Lung (tissue), 12 donors: ENCODE results near the gene PI16. TPM values are rescaled to one million over a fixed set of nuclear protein-coding genes. Genes with fewer than 3 reads are reported as not detected.
"Not testable (repeated sequence)": the region's sequence is repeated elsewhere in the genome, so short reads cannot be mapped to it uniquely, and the experiment has no call there.

Source experiments
- ATAC-seq: fragments of 200-7000 bp; cut with Tn5 transposase; one replicate; pipeline ENCODE4 v1.9.1; 2020; ENCODE audit warnings: moderate number of reproducible peaks; ENCODE audit not compliant: insufficient read depth, low FRiP score
- DNase-seq, 3 donors: peaks; one replicate each; pipeline ENCODE4 v3.0.0-alpha.2; 2013 to 2017
- H3K27ac ChIP-seq, 2 donors: one replicate each; pipeline ENCODE4 v1.5.1; 2013; ENCODE audit warnings: mild to moderate bottlenecking in 2 of 2, moderate library complexity in 2 of 2, control low read depth in 1 of 2, inconsistent platforms in 1 of 2, low read depth in 1 of 2, low read length in 1 of 2
- H3K27me3 ChIP-seq, 3 donors: one replicate each; pipeline ENCODE4 v1.5.1; 2013; ENCODE audit warnings: low read length in 2 of 3; ENCODE audit not compliant: control insufficient read depth in 3 of 3, insufficient read depth in 3 of 3
- H3K36me3 ChIP-seq, 4 donors: one replicate each; pipeline ENCODE4 v1.5.1; 2013; ENCODE audit warnings: low read length in 4 of 4, mild to moderate bottlenecking in 1 of 4, moderate library complexity in 1 of 4; ENCODE audit not compliant: control insufficient read depth in 4 of 4, insufficient read depth in 4 of 4
- H3K4me1 ChIP-seq, 5 donors: one replicate each; pipeline ENCODE4 v1.5.1; 2013; ENCODE audit warnings: low read length in 5 of 5, mild to moderate bottlenecking in 2 of 5, moderate library complexity in 1 of 5; ENCODE audit not compliant: control insufficient read depth in 5 of 5, insufficient read depth in 5 of 5
- H3K4me3 ChIP-seq: one replicate; pipeline ENCODE4 v1.5.1; 2013; ENCODE audit warnings: mild to moderate bottlenecking, control low read depth, moderate library complexity
- H3K9ac ChIP-seq, 2 donors: one replicate each; pipeline ENCODE4 v1.5.1; 2013; ENCODE audit warnings: low read length in 2 of 2, control low read depth in 1 of 2; ENCODE audit not compliant: insufficient read depth in 1 of 2
- H3K9me3 ChIP-seq, 4 donors: one replicate each; pipeline ENCODE4 v1.5.1; 2013; ENCODE audit warnings: low read length in 3 of 4, mild to moderate bottlenecking in 1 of 4, moderate library complexity in 1 of 4; ENCODE audit not compliant: control insufficient read depth in 4 of 4, insufficient read depth in 3 of 4
- WGBS, 2 donors: extraction: QIAGEN DNeasy Blood & Tissue Kit; methylation state at CpG; one replicate each; pipeline ENCODE4 v1.1.7; 2013; 5-methylcytosine and 5-hydroxymethylcytosine counted together
- polyA plus RNA-seq, 2 donors: library from polyadenylated mRNA; stranded (reverse); fragments of 200-250 nt; gene quantifications; one replicate each; pipeline ENCODE4 v1.2.1, GENCODE V29; 2013
- total RNA-seq, 2 donors: library from RNA; depleted of rRNA in 1 of 2; stranded (reverse); fragments of >200 nt in 1 of 2; gene quantifications; one replicate each; pipeline ENCODE4 v1.2.1, GENCODE V29; 2014 to 2021
- TF ChIP-seq, protein P1 (sequence below): IDR thresholded peaks from 2 replicates; pipeline ENCODE4 v1.5.1; 2012; ENCODE audit warnings: mild to moderate bottlenecking; ENCODE audit errors: control extremely low read depth, extremely low read depth
- donor health status: control.
- donor health status: control.
- donor health status: Bipolar disorder and iron deficiency.
- donor health status: healthy.
- donor health status: DM: yes; HTN: yes; CAD: no.

Gene PI16
- total and polyA plus RNA-seq, 4 donors, result 0.60 to 4.3 (median 2.8) TPM

GRCh38 chr6:36938536-36938935 is 16.0 kb upstream of the PI16 start:
- Histone ChIP-seq H3K9me3 (no peaks in the 10 kb centered on the region), H3K36me3 (no peaks in the 10 kb centered on the region), H3K27me3 (no peaks in the 10 kb centered on the region), H3K27ac (no peak overlapping the region), H3K9ac (no peak overlapping the region), H3K4me1 (no peaks in the 10 kb centered on the region), H3K4me3 (no peak overlapping the region)
- no peak for DNase-seq
- WGBS, 2 donors, result 92 to 94% methylated on average over 4 of the region's 4 CpGs
- TF ChIP-seq, protein P1, sequence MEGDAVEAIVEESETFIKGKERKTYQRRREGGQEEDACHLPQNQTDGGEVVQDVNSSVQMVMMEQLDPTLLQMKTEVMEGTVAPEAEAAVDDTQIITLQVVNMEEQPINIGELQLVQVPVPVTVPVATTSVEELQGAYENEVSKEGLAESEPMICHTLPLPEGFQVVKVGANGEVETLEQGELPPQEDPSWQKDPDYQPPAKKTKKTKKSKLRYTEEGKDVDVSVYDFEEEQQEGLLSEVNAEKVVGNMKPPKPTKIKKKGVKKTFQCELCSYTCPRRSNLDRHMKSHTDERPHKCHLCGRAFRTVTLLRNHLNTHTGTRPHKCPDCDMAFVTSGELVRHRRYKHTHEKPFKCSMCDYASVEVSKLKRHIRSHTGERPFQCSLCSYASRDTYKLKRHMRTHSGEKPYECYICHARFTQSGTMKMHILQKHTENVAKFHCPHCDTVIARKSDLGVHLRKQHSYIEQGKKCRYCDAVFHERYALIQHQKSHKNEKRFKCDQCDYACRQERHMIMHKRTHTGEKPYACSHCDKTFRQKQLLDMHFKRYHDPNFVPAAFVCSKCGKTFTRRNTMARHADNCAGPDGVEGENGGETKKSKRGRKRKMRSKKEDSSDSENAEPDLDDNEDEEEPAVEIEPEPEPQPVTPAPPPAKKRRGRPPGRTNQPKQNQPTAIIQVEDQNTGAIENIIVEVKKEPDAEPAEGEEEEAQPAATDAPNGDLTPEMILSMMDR, result no peak
- no peak for ATAC-seq

- not testable (repeated sequence) for H3K27me3 ChIP-seq, ATAC-seq, H3K4me1 ChIP-seq, H3K9ac ChIP-seq, H3K36me3 ChIP-seq, H3K9me3 ChIP-seq, H3K4me3 ChIP-seq, H3K27ac ChIP-seq, DNase-seq
- 91 to 93% methylated on average over 5 of the region's 5 CpGs for WGBS, 2 donors
Measured at GRCh38 chr6:36939005-36939404, 15.5 kb upstream of the PI16 start.

- Histone ChIP-seq H3K4me1 (no peaks in the 10 kb centered on the region), H3K9me3 (no peaks in the 10 kb centered on the region), H3K36me3 (no peaks in the 10 kb centered on the region), H3K27me3 (no peaks in the 10 kb centered on the region), H3K9ac (no peak overlapping the region), H3K4me3 (no peak overlapping the region), H3K27ac (no peak overlapping the region)
- WGBS, 2 donors, result 90 to 94% methylated on average over 10 of the region's 10 CpGs
- ATAC-seq (no peak), DNase-seq (no peak)
- TF ChIP-seq, protein P1, result no peak
Measured at GRCh38 chr6:36940027-36940426, 14.5 kb upstream of the PI16 start.

DNA sequence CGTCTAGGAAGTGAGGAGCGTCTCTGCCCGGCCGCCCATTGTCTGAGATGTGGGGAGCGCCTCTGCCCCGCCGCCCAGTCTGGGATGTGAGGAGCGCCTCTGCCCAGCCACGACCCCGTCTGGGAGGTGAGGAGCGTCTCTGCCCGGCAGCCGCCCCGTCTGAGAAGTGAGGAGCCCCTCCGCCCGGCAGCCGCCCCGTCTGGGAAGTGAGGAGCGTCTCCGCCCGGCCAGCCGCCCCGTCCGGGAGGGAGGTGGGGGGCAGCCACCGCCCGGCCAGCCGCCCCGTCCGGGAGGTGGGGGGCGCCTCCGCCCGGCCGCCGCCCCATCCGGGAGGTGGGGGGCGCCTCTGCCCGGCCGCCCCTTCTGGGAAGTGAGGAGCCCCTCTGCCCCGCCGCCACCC is 13.0 kb upstream of the PI16 start:
- not testable (repeated sequence) for H3K27ac ChIP-seq, ATAC-seq, H3K4me1 ChIP-seq, H3K9ac ChIP-seq, H3K27me3 ChIP-seq, H3K9me3 ChIP-seq, H3K36me3 ChIP-seq, DNase-seq, H3K4me3 ChIP-seq
- 95 to 98% methylated on average over 13 to 40 of the region's 40 CpGs for WGBS, 2 donors

DNA sequence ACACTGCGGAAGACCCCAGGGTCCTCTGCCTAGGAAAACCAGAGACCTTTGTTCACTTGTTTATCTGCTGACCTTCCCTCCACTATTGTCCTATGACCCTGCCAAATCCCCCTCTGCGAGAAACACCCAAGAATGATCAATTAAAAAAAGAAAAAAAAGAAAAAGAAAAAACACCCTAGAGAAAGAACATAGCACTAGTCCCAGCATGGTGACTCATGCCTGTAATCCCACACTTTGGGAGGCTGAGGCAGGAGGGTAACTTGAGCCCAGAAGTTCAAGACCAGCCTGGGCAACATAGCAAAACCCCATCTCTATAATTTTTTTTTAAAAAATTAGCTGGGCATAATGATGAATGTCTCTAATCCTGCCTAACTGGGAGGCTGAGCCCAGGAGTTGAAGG is 12.2 kb upstream of the PI16 start:
- not testable (repeated sequence) for H3K4me3 ChIP-seq, H3K9ac ChIP-seq, H3K36me3 ChIP-seq, ATAC-seq, H3K27me3 ChIP-seq, H3K9me3 ChIP-seq, H3K4me1 ChIP-seq, DNase-seq, H3K27ac ChIP-seq
- WGBS, 2 donors, result 78% methylated on average over 1 of the region's 2 CpGs; no CpG with 5 or more reads in 1 of the 2 donors
